HepG2 (cell line): ENCODE results near the gene DIPK1B. TPM values are rescaled to one million over a fixed set of nuclear protein-coding genes. Genes with fewer than 3 reads are reported as not detected.

ENCODE experiments used
- ATAC-seq: fragments of 200-7000 bp; cut with Tn5 transposase; 3 replicates; pipeline ENCODE4 v1.9.1; 2020; ENCODE audit warnings: mild to moderate bottlenecking, moderate library complexity
- BruUV-seq: library from RNA; stranded (reverse); fragments of 400-500 nt; replicated peaks from 2 replicates; lab custom pipeline; 2021; lab: Mats Ljungman, UMichigan
- CTCF ChIA-PET: fragments of 300-600 bp; formaldehyde crosslinking; extraction: SDS; loops from one replicate; lab custom pipeline; 2021; ENCODE audit warnings: low total read pairs, inconsistent platforms, low intra/inter-chr PET ratio; lab: Yijun Ruan, JAX
- POLR2A ChIA-PET: fragments of 350-600 bp; sonication (Branson Sonifier 250); formaldehyde crosslinking; loops from one replicate; lab custom pipeline; 2020; ENCODE audit warnings: antibody characterized with exemption, inconsistent platforms; lab: Yijun Ruan, JAX
- DNase-seq: peaks from one replicate; pipeline ENCODE4 v3.0.0-alpha.2; 2015; ENCODE audit warnings: low spot score
- FAIRE-seq: peaks from 3 replicates; lab custom pipeline; 2011; peaks lifted over from hg19 to GRCh38; lab: Jason Lieb, UNC
- H2AFZ ChIP-seq: one replicate; pipeline ENCODE4 v1.6.1; 2011; ENCODE audit warnings: low read length, inconsistent platforms
- H3K27ac ChIP-seq: fragments of 300-600 bp; 3 replicates; pipeline ENCODE4 v1.8.0; 2011; ENCODE audit warnings: mixed run types, mild to moderate bottlenecking, mixed read lengths, low read length, inconsistent platforms; ENCODE audit not compliant: insufficient read depth; ENCODE audit errors: extremely low read length
- H3K27me3 ChIP-seq, 2 experiments: fragments of 200-600 bp in 1 of 2; 2 replicates in 1 of 2; 3 replicates in 1 of 2; pipeline versions ENCODE4 v1.6.0 to v1.8.0; 2011; ENCODE audit warnings: low read length in 2 of 2, mild to moderate bottlenecking in 2 of 2, moderate library complexity in 2 of 2, inconsistent platforms in 1 of 2; ENCODE audit not compliant: insufficient read depth in 2 of 2, control insufficient read depth in 1 of 2
- H3K36me3 ChIP-seq, 2 experiments: fragments of 200-600 bp in 1 of 2; replicated peaks in 1 of 2; 2 replicates in 1 of 2; 3 replicates in 1 of 2; pipeline versions ENCODE4 v1.5.1 to v1.8.0; 2011; ENCODE audit warnings: low read length in 2 of 2, inconsistent platforms in 1 of 2; ENCODE audit not compliant: insufficient read depth in 2 of 2, control insufficient read depth in 1 of 2
- H3K4me1 ChIP-seq: 2 replicates; pipeline ENCODE4 v1.5.1; 2012; ENCODE audit warnings: low read length, inconsistent platforms; ENCODE audit not compliant: insufficient read depth
- H3K4me2 ChIP-seq: 2 replicates; pipeline ENCODE4 v1.6.0; 2011; ENCODE audit warnings: low read depth, low read length, inconsistent platforms
- H3K4me3 ChIP-seq, 3 experiments: fragments of 200-600 bp in 1 of 3; sonication (generic), shearing (Covaris generic) in 1 of 3; replicated peaks in 1 of 3; 2 replicates each; pipeline ENCODE4 v1.5.1; 2011 to 2016; ENCODE audit warnings: low read length in 3 of 3, inconsistent platforms in 2 of 3, low read depth in 2 of 3, mild to moderate bottlenecking in 2 of 3, control low read depth in 1 of 3, mixed read lengths in 1 of 3; ENCODE audit not compliant: insufficient read depth in 1 of 3
- H3K79me2 ChIP-seq: one replicate; pipeline ENCODE4 v1.6.1; 2011; ENCODE audit warnings: low read length, inconsistent platforms; ENCODE audit not compliant: insufficient read depth
- H3K9ac ChIP-seq: 2 replicates; pipeline ENCODE4 v1.6.0; 2011; ENCODE audit warnings: mild to moderate bottlenecking, low read depth, low read length, inconsistent platforms; ENCODE audit not compliant: insufficient read depth
- H3K9me3 ChIP-seq: 2 replicates; pipeline ENCODE4 v1.5.1; 2012; ENCODE audit warnings: mild to moderate bottlenecking, low read length
- H4K20me1 ChIP-seq: 2 replicates; pipeline ENCODE4 v1.6.0; 2011; ENCODE audit warnings: inconsistent platforms, mild to moderate bottlenecking, low read length, moderate library complexity; ENCODE audit not compliant: insufficient read depth
- AGO2 ChIP-seq: fragments of 200-400 bp; formaldehyde crosslinking; optimal IDR thresholded peaks from 2 replicates; pipeline ENCODE3; 2017; ENCODE audit warnings: mild to moderate bottlenecking, low read depth, low read length, moderate library complexity
- ARID2 ChIP-seq: sonication (generic); formaldehyde crosslinking; IDR thresholded peaks from 2 replicates; pipeline ENCODE4 v1.8.1; 2022; ENCODE audit warnings: mild to moderate bottlenecking, missing genetic modification reagents, borderline replicate concordance
- CCAR2 ChIP-seq: fragments of 200-400 bp; formaldehyde crosslinking; optimal IDR thresholded peaks from 2 replicates; pipeline ENCODE3; 2018; ENCODE audit warnings: low read depth, mild to moderate bottlenecking, low read length, moderate library complexity
- DNMT1 ChIP-seq: sonication (generic); formaldehyde crosslinking; IDR thresholded peaks from 2 replicates; pipeline ENCODE4 v1.5.1; 2020; ENCODE audit warnings: mild to moderate bottlenecking, missing genetic modification reagents
- DNMT3B ChIP-seq: conservative IDR thresholded peaks from 2 replicates; pipeline ENCODE4 v1.6.1; 2016; ENCODE audit warnings: missing biosample characterization, control low read depth
- EEA1 ChIP-seq: sonication (generic); formaldehyde crosslinking; IDR thresholded peaks from 2 replicates; pipeline ENCODE4 v1.5.1; 2020; ENCODE audit warnings: mild to moderate bottlenecking, missing genetic modification reagents, borderline replicate concordance
- FOSL1 ChIP-seq: sonication (generic); formaldehyde crosslinking; IDR thresholded peaks from 2 replicates; pipeline ENCODE4 v1.9.0; 2021; ENCODE audit warnings: missing genetic modification reagents, borderline replicate concordance
- FOXA1 ChIP-seq, 2 experiments: fragments of 450-650 bp in 1 of 2; sonication (generic) in 1 of 2; formaldehyde crosslinking in 1 of 2; IDR thresholded peaks; 2 replicates each; pipeline versions ENCODE4 v1.4.0 to v1.6.1; 2016 to 2020; ENCODE audit warnings: missing genetic modification reagents in 1 of 2
- HOXA3 ChIP-seq: sonication (generic); formaldehyde crosslinking; IDR thresholded peaks from 2 replicates; pipeline ENCODE4 v1.5.0; 2020; ENCODE audit warnings: missing genetic modification reagents
- KDM2A ChIP-seq: sonication (generic); formaldehyde crosslinking; IDR thresholded peaks from 2 replicates; pipeline ENCODE4 v1.4.0; 2020; ENCODE audit warnings: low read depth, missing genetic modification reagents, borderline replicate concordance
- MXD4 ChIP-seq: IDR thresholded peaks from 2 replicates; pipeline ENCODE4 v1.6.1; 2016; ENCODE audit warnings: mild to moderate bottlenecking, missing biosample characterization, missing genetic modification reagents
- MYC ChIP-seq: sonication (generic); formaldehyde crosslinking; IDR thresholded peaks from 2 replicates; pipeline ENCODE4 v1.9.0; 2021; ENCODE audit warnings: missing genetic modification reagents, borderline replicate concordance
- ONECUT2 ChIP-seq: sonication (generic); formaldehyde crosslinking; IDR thresholded peaks from 2 replicates; pipeline ENCODE4 v1.4.0; 2020; ENCODE audit warnings: missing genetic modification reagents
- POLR2G ChIP-seq: fragments of 200-400 bp; formaldehyde crosslinking; IDR thresholded peaks from 2 replicates; pipeline ENCODE4 v1.6.1; 2018; ENCODE audit warnings: mild to moderate bottlenecking, low read depth, low read length, moderate library complexity
- RBFOX2 ChIP-seq: fragments of 200-400 bp; formaldehyde crosslinking; IDR thresholded peaks from 2 replicates; pipeline ENCODE4 v1.6.1; 2017; ENCODE audit warnings: low read depth, mild to moderate bottlenecking, low read length
- SAFB2 ChIP-seq: sonication (generic); formaldehyde crosslinking; IDR thresholded peaks from 2 replicates; pipeline ENCODE4 v1.5.1; 2020; ENCODE audit warnings: missing genetic modification reagents, low read depth, mild to moderate bottlenecking, borderline replicate concordance
- ZNF34 ChIP-seq: sonication (generic); formaldehyde crosslinking; IDR thresholded peaks from 2 replicates; pipeline ENCODE4 v1.4.0; 2020; ENCODE audit warnings: mild to moderate bottlenecking, missing genetic modification reagents, borderline replicate concordance
- WGBS: methylation state at CpG from one replicate; pipeline ENCODE4 v1.1.6; 2017; ENCODE audit warnings: low lambda C conversion rate; 5-methylcytosine and 5-hydroxymethylcytosine counted together
- in situ Hi-C: cut with HindIII; loops from 2 replicates; pipeline ENCODE4 v1.10.0; 2017; ENCODE audit warnings: low pct_unique_long_range_greater_than_20kb; ENCODE audit not compliant: extremely low pct_ligation_motif_present
- intact Hi-C: fragments of 100-400 bp; cut with micrococcal nuclease; formaldehyde crosslinking; loops from one replicate; pipeline ENCODE4 v1.10.0; 2022; ENCODE audit not compliant: unreplicated experiment
- polyA plus RNA-seq, 8 experiments: library from polyadenylated mRNA; depleted of rRNA in 3 of 8; stranded (reverse) in 7 of 8; unstranded in 1 of 8; fragments of >200 nt; fragmentation: Illumina TruSeq in 4 of 8; extraction: Trizol in 4 of 8; gene quantifications; 2 replicates each; pipeline versions ENCODE4 v1.2.1 to v1.2.3, GENCODE V29; 2011 to 2016; ENCODE audit warnings: low read depth in 4 of 8, missing spikeins in 1 of 8, mixed read lengths in 1 of 8; ENCODE audit not compliant: insufficient read depth in 1 of 8
- total RNA-seq, 5 experiments: library from RNA; depleted of rRNA; stranded (reverse); fragments of >200 nt; fragmentation: Illumina TruSeq; extraction: Trizol; gene quantifications; 2 replicates each; pipeline ENCODE4 v1.2.3, GENCODE V29; 2016; ENCODE audit warnings: low read depth in 1 of 5
- TF ChIP-seq, protein P1 (sequence below): sonication (generic); formaldehyde crosslinking; IDR thresholded peaks from 2 replicates; pipeline ENCODE4 v1.8.1; 2022; ENCODE audit warnings: low read depth, mild to moderate bottlenecking, missing genetic modification reagents

Gene DIPK1B
- total and polyA plus RNA-seq, 2 of the 13 experiments (the other 11 are each of a cell fraction or from before 2014, with no cell fraction given), result 0.18 to 3.9 TPM

DNA sequence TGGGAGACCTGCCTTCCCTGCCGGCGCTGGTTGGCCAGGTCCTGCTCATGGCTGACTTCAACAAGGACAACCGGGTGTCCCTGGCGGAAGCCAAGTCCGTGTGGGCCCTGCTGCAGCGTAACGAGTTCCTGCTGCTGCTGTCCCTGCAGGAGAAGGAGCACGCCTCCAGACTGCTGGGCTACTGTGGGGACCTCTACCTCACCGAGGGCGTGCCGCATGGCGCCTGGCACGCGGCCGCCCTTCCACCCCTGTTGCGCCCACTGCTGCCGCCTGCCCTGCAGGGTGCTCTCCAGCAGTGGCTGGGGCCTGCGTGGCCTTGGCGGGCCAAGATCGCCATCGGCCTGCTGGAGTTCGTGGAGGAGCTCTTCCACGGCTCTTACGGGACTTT lies 10.6 kb downstream of the DIPK1B start (continued):
- 0 out of 2 replicates have a peak, but pooled peaks have one; percentile 26 for TF ChIP-seq POLR2G
- TF ChIP-seq FOSL1, result no peak
- TF ChIP-seq DNMT3B, result no peak
- TF ChIP-seq ARID2 (CRISPR knock-in tag), result no peak
- TF ChIP-seq ZNF34 (CRISPR knock-in tag), result no peak
- no peak for TF ChIP-seq MXD4
- TF ChIP-seq ONECUT2 (CRISPR knock-in tag), result no peak
- no peak for TF ChIP-seq FOXA1 (IDR thresholded peaks at IDR 0.05)
- no peak for TF ChIP-seq FOXA1 (CRISPR knock-in tag; IDR thresholded peaks at IDR 0.05)

DNA sequence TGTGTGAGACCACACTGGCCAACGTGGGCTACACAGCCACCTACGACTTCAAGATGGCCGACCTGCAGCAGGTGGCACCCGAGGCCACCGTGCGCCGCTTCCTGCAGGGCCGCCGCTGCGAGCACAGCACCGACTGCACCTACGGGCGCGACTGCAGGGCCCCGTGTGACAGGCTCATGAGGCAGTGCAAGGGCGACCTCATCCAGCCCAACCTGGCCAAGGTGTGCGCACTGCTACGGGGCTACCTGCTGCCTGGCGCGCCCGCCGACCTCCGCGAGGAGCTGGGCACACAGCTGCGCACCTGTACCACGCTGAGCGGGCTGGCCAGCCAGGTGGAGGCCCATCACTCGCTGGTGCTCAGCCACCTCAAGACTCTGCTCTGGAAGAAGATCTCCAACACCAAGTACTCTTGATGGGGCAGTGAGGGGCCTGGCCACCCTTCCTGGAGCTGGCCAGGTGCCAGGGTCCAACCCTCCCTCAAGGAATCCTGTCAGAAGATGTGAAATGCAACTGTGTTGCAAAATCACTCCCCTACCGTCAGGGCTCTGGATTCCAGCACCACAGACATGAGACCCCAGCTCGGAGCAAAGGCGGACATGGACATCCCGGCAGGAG lies 11.1 kb downstream of the DIPK1B start:
- Histone ChIP-seq H3K79me2 (peaks cover 24% of the 10 kb centered on the region), H2AFZ (no peak overlapping the region), H3K4me1 (peaks cover 31% of the 10 kb centered on the region), H3K9ac (no peak overlapping the region), H3K27me3 (no peaks in the 10 kb centered on the region; a peak in 1 of 5 replicates), H3K27ac (no peak overlapping the region), H3K4me2 (no peak overlapping the region), H4K20me1 (peaks cover 52% of the 10 kb centered on the region), H3K9me3 (no peaks in the 10 kb centered on the region), H3K4me3 (no peak overlapping the region), H3K36me3 (peaks cover 11 to 20% of the 10 kb centered on the region in 2 experiments; a peak in 4 of 5 replicates)
- ChIA-PET CTCF (no interaction called here), POLR2A (no interaction called here)
- BruUV-seq, result no TSS peak
- intact Hi-C loops, result no loop called here
- no peak for FAIRE-seq
- no peak for DNase-seq
- WGBS, result 100% methylated on average over 11 of the region's 32 CpGs
- ATAC-seq, result no peak
- in situ Hi-C loops, result no loop called here
- 0 out of 2 replicates have a peak, but pooled peaks have one; percentile 25 for TF ChIP-seq DNMT1
- TF ChIP-seq EEA1 (CRISPR knock-in tag), result 0 out of 2 replicates have a peak, but pooled peaks have one; percentile 39
- TF ChIP-seq, protein P1, sequence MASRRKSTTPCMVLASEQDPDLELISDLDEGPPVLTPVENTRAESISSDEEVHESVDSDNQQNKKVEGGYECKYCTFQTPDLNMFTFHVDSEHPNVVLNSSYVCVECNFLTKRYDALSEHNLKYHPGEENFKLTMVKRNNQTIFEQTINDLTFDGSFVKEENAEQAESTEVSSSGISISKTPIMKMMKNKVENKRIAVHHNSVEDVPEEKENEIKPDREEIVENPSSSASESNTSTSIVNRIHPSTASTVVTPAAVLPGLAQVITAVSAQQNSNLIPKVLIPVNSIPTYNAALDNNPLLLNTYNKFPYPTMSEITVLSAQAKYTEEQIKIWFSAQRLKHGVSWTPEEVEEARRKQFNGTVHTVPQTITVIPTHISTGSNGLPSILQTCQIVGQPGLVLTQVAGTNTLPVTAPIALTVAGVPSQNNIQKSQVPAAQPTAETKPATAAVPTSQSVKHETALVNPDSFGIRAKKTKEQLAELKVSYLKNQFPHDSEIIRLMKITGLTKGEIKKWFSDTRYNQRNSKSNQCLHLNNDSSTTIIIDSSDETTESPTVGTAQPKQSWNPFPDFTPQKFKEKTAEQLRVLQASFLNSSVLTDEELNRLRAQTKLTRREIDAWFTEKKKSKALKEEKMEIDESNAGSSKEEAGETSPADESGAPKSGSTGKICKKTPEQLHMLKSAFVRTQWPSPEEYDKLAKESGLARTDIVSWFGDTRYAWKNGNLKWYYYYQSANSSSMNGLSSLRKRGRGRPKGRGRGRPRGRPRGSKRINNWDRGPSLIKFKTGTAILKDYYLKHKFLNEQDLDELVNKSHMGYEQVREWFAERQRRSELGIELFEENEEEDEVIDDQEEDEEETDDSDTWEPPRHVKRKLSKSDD (CRISPR knock-in tag), result peak; percentile 55
- TF ChIP-seq RBFOX2, result peak; percentile 90
- TF ChIP-seq SAFB2 (CRISPR knock-in tag), result 0 out of 2 replicates have a peak, but pooled peaks have one; percentile 39
- TF ChIP-seq MYC, result 0 out of 2 replicates have a peak, but pooled peaks have one; percentile 25
- TF ChIP-seq HOXA3 (CRISPR knock-in tag), result peak; percentile 58
- TF ChIP-seq KDM2A, result no peak
- peak; percentile 98 for TF ChIP-seq AGO2
- no peak for TF ChIP-seq CCAR2
